ENCODE data around the gene PFN4.
A peak's percentile ranks its signal among the peaks of the same experiment; 100 is the strongest.
"Not testable (repeated sequence)": the region's sequence is repeated elsewhere in the genome, so short reads cannot be mapped to it uniquely, and the experiment has no call there.

The PFN4 gene

GRCh38 chr2:24104110-24104650 is 19.0 kb downstream of the PFN4 start:
- H3K27ac Mint-ChIP-seq, result peak overlapping the region; percentile 9
- ATAC-seq (replicated peaks), result peak in 1 of 2 donors; percentile 10

GRCh38 chr2:24102677-24103076 is 20.5 kb downstream of the PFN4 start:
- no peak for DNase-seq
- peaks cover 13 to 19% of the 10 kb centered on the region in 2 donors for H3K9me3 Mint-ChIP-seq
- no peak overlapping the region for H3K27ac Mint-ChIP-seq
- no peak overlapping the region for H3K4me3 Mint-ChIP-seq
- peaks cover 14 to 28% of the 10 kb centered on the region in 2 donors for H3K36me3 Mint-ChIP-seq
- ATAC-seq (replicated peaks), result no peak
- H3K4me1 Mint-ChIP-seq, result peaks cover 16 to 24% of the 10 kb centered on the region in 2 donors
- H3K27me3 Mint-ChIP-seq, result no peaks in the 10 kb centered on the region

More at GRCh38 chr2:24104110-24104650, 19.0 kb downstream of the PFN4 start:
- peaks cover 22 to 23% of the 10 kb centered on the region in 2 donors for H3K9me3 Mint-ChIP-seq
- peaks cover 9 to 27% of the 10 kb centered on the region in 2 donors for H3K36me3 Mint-ChIP-seq
- no peaks in the 10 kb centered on the region for H3K27me3 Mint-ChIP-seq
- no peak overlapping the region for H3K4me3 Mint-ChIP-seq
- H3K4me1 Mint-ChIP-seq, result peaks cover 16 to 24% of the 10 kb centered on the region in 2 donors
- DNase-seq, result no peak

- no peak overlapping the region for H3K4me3 Mint-ChIP-seq
- peaks cover 7 to 16% of the 10 kb centered on the region in 2 donors for H3K9me3 Mint-ChIP-seq
- no peaks in the 10 kb centered on the region for H3K27me3 Mint-ChIP-seq
- no peak overlapping the region for H3K27ac Mint-ChIP-seq
- H3K4me1 Mint-ChIP-seq, result peaks cover 16 to 24% of the 10 kb centered on the region in 2 donors
- peaks cover 17 to 28% of the 10 kb centered on the region in 2 donors for H3K36me3 Mint-ChIP-seq
- no peak for ATAC-seq (replicated peaks)
- no peak for DNase-seq
Measured at GRCh38 chr2:24101992-24102391, 21.1 kb downstream of the PFN4 start.

GRCh38 chr2:24100732-24101131 is 22.4 kb downstream of the PFN4 start:
- peaks cover 16 to 24% of the 10 kb centered on the region in 2 donors for H3K4me1 Mint-ChIP-seq
- peaks cover 26 to 34% of the 10 kb centered on the region in 2 donors for H3K36me3 Mint-ChIP-seq
- not testable (repeated sequence) for H3K27ac Mint-ChIP-seq; H3K9me3 Mint-ChIP-seq; ATAC-seq (replicated peaks); H3K27me3 Mint-ChIP-seq; H3K4me3 Mint-ChIP-seq; DNase-seq

GRCh38 chr2:24095171-24095677 is 27.9 kb downstream of the PFN4 start:
- H3K4me1 Mint-ChIP-seq; H3K27ac Mint-ChIP-seq; ATAC-seq (replicated peaks); H3K27me3 Mint-ChIP-seq; H3K4me3 Mint-ChIP-seq; H3K9me3 Mint-ChIP-seq; DNase-seq: not testable (repeated sequence)
- peaks cover 25 to 26% of the 10 kb centered on the region in 2 donors for H3K36me3 Mint-ChIP-seq

GRCh38 chr2:24093270-24093669 is 29.9 kb downstream of the PFN4 start:
- H3K27me3 Mint-ChIP-seq; ATAC-seq (replicated peaks); H3K4me3 Mint-ChIP-seq; H3K27ac Mint-ChIP-seq; H3K9me3 Mint-ChIP-seq; DNase-seq; H3K4me1 Mint-ChIP-seq: not testable (repeated sequence)
- peaks cover 21 to 28% of the 10 kb centered on the region in 2 donors for H3K36me3 Mint-ChIP-seq

GRCh38 chr2:24088821-24089359 is 34.2 kb downstream of the PFN4 start:
- no peak for DNase-seq
- Mint-ChIP-seq H3K4me1 (peaks cover 8 to 14% of the 10 kb centered on the region in 2 donors), H3K9me3 (peaks cover 0 to 2% of the 10 kb centered on the region in 2 donors), H3K36me3 (peaks cover 3 to 12% of the 10 kb centered on the region in 2 donors), H3K4me3 (no peak overlapping the region), H3K27me3 (no peaks in the 10 kb centered on the region), H3K27ac (no peak overlapping the region)
- ATAC-seq (replicated peaks), result no peak

GRCh38 chr2:24087032-24087431 is 36.1 kb downstream of the PFN4 start:
- Mint-ChIP-seq H3K9me3 (no peaks in the 10 kb centered on the region), H3K4me1 (peaks cover 11 to 22% of the 10 kb centered on the region in 2 donors), H3K27me3 (no peaks in the 10 kb centered on the region), H3K27ac (no peak overlapping the region), H3K4me3 (no peak overlapping the region), H3K36me3 (peaks cover 0 to 9% of the 10 kb centered on the region in 2 donors)
- ATAC-seq (replicated peaks), result no peak
- DNase-seq, result no peak

- DNase-seq (no peak), ATAC-seq (replicated peaks) (no peak)
- no peak overlapping the region for H3K27ac Mint-ChIP-seq
- H3K4me3 Mint-ChIP-seq, result no peak overlapping the region
- no peaks in the 10 kb centered on the region for H3K27me3 Mint-ChIP-seq
- no peaks in the 10 kb centered on the region for H3K9me3 Mint-ChIP-seq
- peaks cover 11 to 22% of the 10 kb centered on the region in 2 donors for H3K4me1 Mint-ChIP-seq
- H3K36me3 Mint-ChIP-seq, result peaks cover 2 to 13% of the 10 kb centered on the region in 2 donors
Measured at GRCh38 chr2:24086241-24086640, 36.9 kb downstream of the PFN4 start.

- DNase-seq, result no peak
- no peak overlapping the region for H3K27ac Mint-ChIP-seq
- peaks cover 11 to 22% of the 10 kb centered on the region in 2 donors for H3K4me1 Mint-ChIP-seq
- peaks cover 3 to 15% of the 10 kb centered on the region in 2 donors for H3K36me3 Mint-ChIP-seq
- no peaks in the 10 kb centered on the region for H3K27me3 Mint-ChIP-seq
- no peaks in the 10 kb centered on the region for H3K9me3 Mint-ChIP-seq
- no peak for ATAC-seq (replicated peaks)
- peak overlapping the region; percentile 89 to 93 for H3K4me3 Mint-ChIP-seq
Measured at GRCh38 chr2:24085200-24085489, 38.0 kb downstream of the PFN4 start.

- Mint-ChIP-seq H3K4me3 (peak within 1 kb of the TSS; percentile 89 to 93), H3K27me3 (no peaks in the 10 kb centered on the region), H3K27ac (peak within 1 kb of the TSS; percentile 93), H3K9me3 (no peaks in the 10 kb centered on the region), H3K4me1 (peaks cover 11 to 22% of the 10 kb centered on the region in 2 donors), H3K36me3 (peaks cover 3 to 17% of the 10 kb centered on the region in 2 donors)
- peak; percentile 81 for DNase-seq
- ATAC-seq (replicated peaks), result peak; percentile 91
Measured at GRCh38 chr2:24084386-24085199, 38.5 kb downstream of the PFN4 start, which contains the start of gene TP53I3. TP53I3 (minus strand) TSS chr2:24084834; CDS start chr2:24084326, 508 bp downstream.

- Mint-ChIP-seq H3K9me3 (no peaks in the 10 kb centered on the region), H3K36me3 (peaks cover 3 to 19% of the 10 kb centered on the region in 2 donors), H3K27ac (peak overlapping the region; percentile 93), H3K4me1 (peaks cover 11 to 22% of the 10 kb centered on the region in 2 donors), H3K4me3 (peak overlapping the region; percentile 89 to 93), H3K27me3 (no peaks in the 10 kb centered on the region)
- peak; percentile 82 to 83 for ATAC-seq (replicated peaks)
- peak; percentile 70 for DNase-seq
Measured at GRCh38 chr2:24083567-24084385, 39.4 kb downstream of the PFN4 start.

- Mint-ChIP-seq H3K9me3 (no peaks in the 10 kb centered on the region), H3K27ac (no peak overlapping the region), H3K4me1 (peaks cover 11 to 22% of the 10 kb centered on the region in 2 donors), H3K36me3 (peaks cover 3 to 17% of the 10 kb centered on the region in 2 donors), H3K27me3 (no peaks in the 10 kb centered on the region), H3K4me3 (peak overlapping the region; percentile 89 to 93)
- ATAC-seq (replicated peaks) (no peak), DNase-seq (no peak)
Measured at GRCh38 chr2:24082787-24083566, 40.2 kb downstream of the PFN4 start.
